K562 (cell line): ENCODE measurements around the gene FYB1. TPM values are rescaled to one million over a fixed set of nuclear protein-coding genes. Genes with fewer than 3 reads are reported as not detected.
A peak's percentile ranks its signal among the peaks of the same experiment; 100 is the strongest.

Experiments
- CEBPG ChIP-seq, 3 experiments: fragments of 200-800 bp in 1 of 3; sonication (Bioruptor generic) in 1 of 3; sonication (generic) in 1 of 3; formaldehyde crosslinking in 1 of 3; IDR thresholded peaks in 2 of 3; conservative IDR thresholded peaks in 1 of 3; 2 replicates each; pipeline versions ENCODE4 v1.6.1 to v1.8.0; 2016 to 2022; ENCODE audit warnings: missing compliant biosample characterization in 2 of 3, missing genetic modification characterization in 2 of 3, mild to moderate bottlenecking in 1 of 3, missing genetic modification reagents in 1 of 3
- DACH1 ChIP-seq: fragments of 450-650 bp; IDR thresholded peaks from 2 replicates; pipeline ENCODE4 v1.6.1; 2018; ENCODE audit not compliant: partially characterized antibody
- ELF2 ChIP-seq: fragments of 250-450 bp; sonication (Bioruptor Pico); IDR thresholded peaks from 2 replicates; pipeline ENCODE4 v1.5.0; 2021; ENCODE audit warnings: mild to moderate bottlenecking
- KDM1A ChIP-seq, 2 experiments: fragments of 450-650 bp; IDR thresholded peaks; 2 replicates each; pipeline ENCODE4 v1.6.1; 2016; ENCODE audit warnings: mild to moderate bottlenecking in 2 of 2
- L3MBTL2 ChIP-seq: fragments of 450-650 bp; IDR thresholded peaks from 2 replicates; pipeline ENCODE4 v1.6.1; 2016; ENCODE audit warnings: mild to moderate bottlenecking, moderate library complexity
- LARP7 ChIP-seq: fragments of 450-650 bp; IDR thresholded peaks from 2 replicates; pipeline ENCODE4 v1.6.1; 2016
- MAFF ChIP-seq: IDR thresholded peaks from 2 replicates; pipeline ENCODE4 v1.6.1; 2012; ENCODE audit warnings: low read length, improper control_type of control experiment
- MAFK ChIP-seq: IDR thresholded peaks from 2 replicates; pipeline ENCODE4 v1.6.1; 2011; ENCODE audit warnings: low read length, improper control_type of control experiment
- MYC ChIP-seq, 2 experiments: fragments of 250-450 bp in 1 of 2; sonication (Bioruptor Pico) in 1 of 2; IDR thresholded peaks; 2 replicates each; pipeline versions ENCODE4 v1.5.1 to v1.6.1; 2012 to 2021; ENCODE audit warnings: low read depth in 2 of 2, borderline replicate concordance in 1 of 2, improper control_type of control experiment in 1 of 2, low read length in 1 of 2, mild to moderate bottlenecking in 1 of 2, moderate library complexity in 1 of 2
- PATZ1 ChIP-seq: fragments of 250-450 bp; sonication (Bioruptor Pico); IDR thresholded peaks from 2 replicates; pipeline ENCODE4 v1.5.0; 2020; ENCODE audit warnings: mild to moderate bottlenecking, borderline replicate concordance
- PRMT5 ChIP-seq: sonication (generic); formaldehyde crosslinking; IDR thresholded peaks from 2 replicates; pipeline ENCODE4 v1.5.0; 2020; ENCODE audit warnings: missing genetic modification reagents
- RAD21 ChIP-seq, 2 experiments: fragments of 250-450 bp in 1 of 2; fragments of 450-650 bp in 1 of 2; sonication (Bioruptor Pico) in 1 of 2; formaldehyde crosslinking in 1 of 2; IDR thresholded peaks in 1 of 2; conservative IDR thresholded peaks in 1 of 2; 2 replicates each; pipeline versions ENCODE4 v1.4.0 to v1.8.0; 2020 to 2022; ENCODE audit warnings: mild to moderate bottlenecking in 2 of 2, moderate library complexity in 1 of 2
- U2AF2 ChIP-seq: fragments of 200-400 bp; formaldehyde crosslinking; optimal IDR thresholded peaks from 2 replicates; pipeline ENCODE3; 2017; ENCODE audit warnings: low read depth, mild to moderate bottlenecking, low read length
- ZBTB9 ChIP-seq: fragments of 450-650 bp; formaldehyde crosslinking; IDR thresholded peaks from 2 replicates; pipeline ENCODE4 v1.4.0; 2020; ENCODE audit warnings: mild to moderate bottlenecking, moderate library complexity
- ZEB2 ChIP-seq: fragments of 450-650 bp; IDR thresholded peaks from 2 replicates; pipeline ENCODE4 v1.6.1; 2016
- ZFP91 ChIP-seq: sonication (generic); formaldehyde crosslinking; IDR thresholded peaks from 2 replicates; pipeline ENCODE4 v1.8.0; 2022; ENCODE audit warnings: mild to moderate bottlenecking, missing genetic modification reagents
- ZNF197 ChIP-seq: fragments of 200-800 bp; sonication (Bioruptor generic); IDR thresholded peaks from 2 replicates; pipeline ENCODE4 v1.6.1; 2016; ENCODE audit warnings: low read depth, missing genetic modification characterization, missing compliant biosample characterization
- ZNF253 ChIP-seq: fragments of 250-450 bp; sonication (Bioruptor Pico); conservative IDR thresholded peaks from 2 replicates; pipeline ENCODE4 v1.6.1; 2021; ENCODE audit warnings: mild to moderate bottlenecking
- ZNF311 ChIP-seq: fragments of 250-450 bp; sonication (Bioruptor Pico); IDR thresholded peaks from 2 replicates; pipeline ENCODE4 v1.4.0; 2020; ENCODE audit warnings: mild to moderate bottlenecking, moderate library complexity
- ZNF384 ChIP-seq: IDR thresholded peaks from 2 replicates; pipeline ENCODE4 v1.6.1; 2012; ENCODE audit warnings: low read depth, low read length, improper control_type of control experiment
- ZNF512 ChIP-seq: IDR thresholded peaks from 2 replicates; pipeline ENCODE4 v1.6.1; 2016; ENCODE audit warnings: missing genetic modification characterization, missing compliant biosample characterization
- polyA plus RNA-seq, 8 experiments: library from polyadenylated mRNA; depleted of rRNA in 4 of 8; stranded (reverse) in 5 of 8; unstranded in 3 of 8; fragments of >200 nt; fragmentation: Nextera tagmentation in 2 of 8; fragmentation: Illumina TruSeq in 1 of 8; extraction: Ambion mirVana in 2 of 8; extraction: Trizol in 1 of 8; gene quantifications; 2 replicates each; pipeline versions ENCODE4 v1.2.1 to v1.2.3, GENCODE V29; 2011 to 2014; ENCODE audit warnings: inconsistent platforms in 1 of 8, missing spikeins in 1 of 8
- total RNA-seq, 7 experiments: library from RNA; depleted of rRNA in 6 of 7; stranded (reverse); fragments of >200 nt in 6 of 7; fragmentation: Illumina TruSeq in 2 of 7; extraction: Trizol in 2 of 7; gene quantifications; 2 replicates each; pipeline versions ENCODE4 v1.2.1 to v1.2.3, GENCODE V29; 2011 to 2021; ENCODE audit warnings: low replicate concordance in 1 of 7

The FYB1 gene
- total and polyA plus RNA-seq, 9 of the 15 experiments (the other 6 are each of a cell fraction or from before 2014, with no cell fraction given) = 4.7 to 31.5 (median 9.7) TPM

GRCh38 chr5:39072925-39073766, 146.2 kb downstream of the FYB1 start (continued):
- TF ChIP-seq ZBTB9 = no peak
- no peak for TF ChIP-seq ZNF311 (CRISPR knock-in tag)
- no peak for TF ChIP-seq DACH1
- no peak for TF ChIP-seq ZNF384
- TF ChIP-seq PRMT5 (CRISPR knock-in tag) = no peak
- no peak for TF ChIP-seq ZNF253 (CRISPR knock-in tag)
- no peak for TF ChIP-seq LARP7
- no peak for TF ChIP-seq KDM1A (IDR thresholded peaks at IDR 0.05)
- no peak for TF ChIP-seq PATZ1 (CRISPR knock-in tag)
- TF ChIP-seq RAD21 (CRISPR knock-in tag; conservative IDR thresholded peaks at IDR 0.05 in 1 of 2, IDR thresholded peaks at IDR 0.05 in 1 of 2) = peak; percentile 5 to 14; a peak in 1 of 4 replicates
- TF ChIP-seq ELF2 (CRISPR knock-in tag) = no peak
- TF ChIP-seq ZFP91 = no peak
- 0 out of 2 replicates have a peak, but pooled peaks have one; percentile 31 for TF ChIP-seq L3MBTL2
- TF ChIP-seq MYC (IDR thresholded peaks at IDR 0.05; ENCODE audit: low read depth, low read length) = 0 out of 2 replicates have a peak, but pooled peaks have one; percentile 22
- TF ChIP-seq MYC (CRISPR knock-in tag; IDR thresholded peaks at IDR 0.05; ENCODE audit: borderline replicate concordance, low read depth) = no peak
- TF ChIP-seq ZEB2 = peak; percentile 73; the same call in 1 of the 2 replicates
- TF ChIP-seq ZNF512 (tag) = no peak
- TF ChIP-seq CEBPG (CRISPR knock-in tag; IDR thresholded peaks at IDR 0.05) = no peak
- TF ChIP-seq CEBPG (tag; conservative IDR thresholded peaks at IDR 0.05 in 1 of 2, IDR thresholded peaks at IDR 0.05 in 1 of 2) = peak in 1 of 2 experiments; percentile 40; a peak in 1 of 4 replicates
- no peak for TF ChIP-seq U2AF2
- TF ChIP-seq ZNF197 (CRISPR knock-in tag) = no peak
- no peak for TF ChIP-seq MAFF
- 0 out of 2 replicates have a peak, but pooled peaks have one; percentile 18 for TF ChIP-seq MAFK
